HG02973 (cell line): Measurements from ENCODE around the gene TBX10.
"Not testable (repeated sequence)": the region's sequence is repeated elsewhere in the genome, so short reads cannot be mapped to it uniquely, and the experiment has no call there.

ENCODE experiments used
- ATAC-seq: cut with Tn5 transposase; IDR thresholded peaks from one replicate; pipeline ENCODE4 v1.9.1; 2021; ENCODE audit warnings: moderate library complexity; ENCODE audit not compliant: unreplicated experiment

The TBX10 gene

GRCh38 chr11:67632175-67632981 lies 7.2 kb downstream of the TBX10 start:
- ATAC-seq, result no peak

GRCh38 chr11:67631853-67632174 lies 7.7 kb downstream of the TBX10 start:
- ATAC-seq, result no peak

- no peak for ATAC-seq
These were observed 8.2 kb downstream of the TBX10 start for GRCh38 chr11:67631411-67631810.

GRCh38 chr11:67630943-67631331 lies 8.6 kb downstream of the TBX10 start:
- peak; percentile 1 for ATAC-seq

- ATAC-seq, result peak; percentile 52
These were observed 9.2 kb downstream of the TBX10 start for GRCh38 chr11:67630228-67630942.

- ATAC-seq, result peak; percentile 47
These were observed 10.0 kb downstream of the TBX10 start, which contains the start of gene NUDT8 for GRCh38 chr11:67629386-67630227. TSS of gene NUDT8 (minus strand) at chr11:67629937. CDS start at chr11:67629911, 26 bp downstream.

GRCh38 chr11:67628710-67629385 lies 10.7 kb downstream of the TBX10 start:
- ATAC-seq, result no peak

GRCh38 chr11:67627812-67628624 lies 11.5 kb downstream of the TBX10 start:
- ATAC-seq, result no peak

GRCh38 chr11:67627441-67627811 lies 12.1 kb downstream of the TBX10 start:
- no peak for ATAC-seq

- no peak for ATAC-seq
These were observed 12.6 kb downstream of the TBX10 start for GRCh38 chr11:67626970-67627369.

- not testable (repeated sequence) for ATAC-seq
These were observed 13.3 kb downstream of the TBX10 start for GRCh38 chr11:67626131-67626833.

- ATAC-seq, result not testable (repeated sequence)
These were observed 15.8 kb downstream of the TBX10 start for GRCh38 chr11:67623795-67624194.

- ATAC-seq, result not testable (repeated sequence)
These were observed 16.7 kb downstream of the TBX10 start for GRCh38 chr11:67622905-67623304.

- ATAC-seq, result not testable (repeated sequence)
These were observed 17.6 kb downstream of the TBX10 start for GRCh38 chr11:67621928-67622327.

GRCh38 chr11:67620621-67621020 lies 18.9 kb downstream of the TBX10 start:
- ATAC-seq, result not testable (repeated sequence)

- not testable (repeated sequence) for ATAC-seq
These were observed 19.6 kb downstream of the TBX10 start for GRCh38 chr11:67619683-67620618.

GRCh38 chr11:67618901-67619659 lies 20.5 kb downstream of the TBX10 start:
- not testable (repeated sequence) for ATAC-seq
